ENCODE data around the gene TAF10. TPM values are rescaled to one million over a fixed set of nuclear protein-coding genes. Genes with fewer than 3 reads are reported as not detected.

TAF10 gene
- 129 TPM for polyA plus RNA-seq (ENCODE audit: insufficient read length)

DNA sequence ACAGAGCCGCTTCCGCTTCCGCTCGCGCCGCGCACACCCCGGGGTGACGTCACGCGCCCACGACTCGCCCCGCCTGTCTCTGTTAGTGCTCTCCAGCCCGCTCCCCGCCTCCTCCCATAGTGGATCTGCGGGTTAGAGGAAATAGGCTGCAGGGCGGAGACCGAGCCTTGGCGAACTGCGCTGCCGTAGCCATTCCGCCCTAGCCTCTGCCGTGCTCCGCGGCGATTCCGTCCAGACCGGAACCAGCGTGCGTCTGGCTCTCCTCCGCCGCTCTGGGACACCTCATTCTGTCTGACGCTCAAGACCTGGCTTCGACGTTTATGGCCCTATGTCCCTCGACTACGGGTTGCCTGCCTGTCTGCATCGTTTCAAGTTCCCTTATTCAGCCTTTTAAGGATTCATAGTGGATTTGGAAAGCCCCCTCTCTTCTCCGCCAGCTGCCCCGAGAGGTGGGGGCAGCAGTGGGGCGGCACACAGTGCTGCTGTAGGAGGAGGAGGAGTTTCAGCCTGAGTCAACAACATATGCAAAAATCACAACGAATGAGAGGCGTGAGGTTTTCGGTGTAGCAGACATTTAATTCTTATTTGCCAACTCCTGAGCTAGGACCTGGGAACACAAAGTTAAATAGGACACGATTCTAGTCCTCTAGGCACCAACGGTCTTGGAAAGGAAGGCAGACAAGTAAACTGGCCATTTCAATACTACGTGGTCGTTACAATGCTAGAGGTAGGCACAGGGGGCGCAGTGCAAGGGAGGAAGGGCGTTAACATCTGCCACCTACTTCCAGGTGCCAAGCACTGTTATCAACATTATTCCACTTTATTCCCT lies at the start of gene TAF10:
TSS of gene TAF10 (minus strand) at position 4 of the 829 bp plus-strand sequence. CDS start 27 bp downstream, outside the sequence.
- peak; percentile 95 for DNase-seq

DNA sequence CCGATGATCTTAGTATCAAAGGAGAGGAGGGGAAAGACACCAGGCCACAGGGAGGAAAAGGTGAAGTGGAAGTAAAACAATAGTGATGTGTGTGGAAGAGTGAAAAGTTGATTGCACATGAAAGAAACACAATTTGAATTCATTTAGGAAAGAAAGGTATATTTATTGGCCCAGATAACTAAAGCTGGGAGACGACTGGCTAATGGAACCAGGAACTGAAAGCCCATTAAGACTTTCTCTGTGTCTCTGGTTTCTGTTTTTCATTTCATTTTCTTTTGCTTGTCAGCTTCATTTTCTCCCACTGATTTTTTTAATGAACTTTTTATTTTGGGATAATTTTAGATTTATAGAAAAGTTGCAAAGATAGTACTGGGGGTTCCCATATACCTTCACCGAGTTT lies 48.7 kb upstream of the TAF10 start:
- DNase-seq = no peak

DNA sequence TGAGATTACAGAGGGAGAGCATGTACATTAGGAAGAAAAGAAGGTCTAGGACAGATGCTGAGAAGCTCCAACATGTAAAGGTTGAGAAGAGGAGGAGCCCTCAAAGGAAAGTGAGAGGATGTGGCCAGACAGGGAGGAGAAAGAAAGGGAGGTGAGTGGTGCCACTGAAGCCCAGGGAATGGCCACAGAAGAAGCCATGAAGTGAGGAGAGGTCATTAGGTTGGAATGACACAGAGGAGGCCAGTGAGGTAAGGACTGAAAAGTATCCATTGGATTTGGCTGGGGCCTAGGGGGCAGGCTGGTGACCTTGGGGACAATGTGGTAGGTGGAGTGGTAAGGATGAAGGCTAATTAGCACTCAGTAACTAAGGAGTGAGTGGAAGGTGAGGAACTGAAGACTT lies 46.6 kb upstream of the TAF10 start:
- DNase-seq = no peak

DNA sequence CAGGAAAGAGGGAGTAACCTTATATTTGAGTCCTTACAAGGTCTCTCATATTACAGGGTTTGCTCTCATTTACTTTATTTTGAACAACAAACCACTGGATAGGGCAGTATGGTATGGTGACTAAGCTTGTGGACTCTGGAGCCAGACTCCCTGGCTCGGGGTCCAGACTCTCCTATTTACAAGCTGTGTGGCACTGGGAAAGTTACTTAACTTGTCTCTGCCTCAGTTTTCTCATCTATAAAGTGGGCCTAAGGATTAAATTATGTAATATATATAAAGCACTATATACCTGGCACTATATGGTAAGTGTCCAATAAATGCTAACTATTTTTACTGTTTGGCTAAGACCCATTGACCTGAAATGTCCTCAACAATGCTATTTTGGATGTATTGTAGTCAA lies 45.3 kb upstream of the TAF10 start:
- DNase-seq = no peak

DNA sequence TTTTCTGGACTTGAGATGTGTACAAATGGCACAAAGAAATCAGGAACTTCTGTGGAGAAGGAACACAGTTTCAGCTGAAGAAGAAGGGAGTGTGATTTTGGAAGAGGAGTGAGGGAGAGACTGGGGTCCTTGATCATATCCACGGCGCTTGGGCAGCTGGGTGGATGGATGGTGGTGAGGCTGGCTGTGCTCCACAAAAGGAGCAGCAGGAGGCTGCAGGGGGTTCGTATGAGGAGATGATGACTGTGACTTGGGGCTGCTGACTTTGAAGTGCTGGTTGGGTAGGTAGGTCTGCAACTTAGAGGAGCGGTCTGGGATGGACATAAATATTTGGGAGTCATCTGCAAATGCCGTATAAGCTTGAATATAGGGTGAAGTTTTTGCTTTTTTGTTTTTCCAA lies 44.9 kb upstream of the TAF10 start:
- DNase-seq = no peak

DNA sequence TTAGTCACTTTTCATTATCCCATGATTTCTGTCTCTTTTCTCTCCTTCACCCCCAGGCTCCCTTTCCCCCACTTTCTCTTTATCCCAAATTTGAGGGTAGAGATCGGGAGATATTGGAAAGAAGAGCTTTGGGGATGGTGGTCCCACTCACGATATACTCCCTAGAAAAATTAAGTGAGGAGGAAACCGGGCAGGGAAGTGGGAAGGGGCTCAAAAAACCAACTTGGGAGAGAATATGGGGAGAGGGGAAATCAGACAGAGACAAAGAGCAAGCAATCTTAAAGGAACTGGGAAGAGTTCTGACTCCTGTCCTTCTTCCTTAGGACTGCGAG lies 44.5 kb upstream of the TAF10 start:
- no peak for DNase-seq

DNA sequence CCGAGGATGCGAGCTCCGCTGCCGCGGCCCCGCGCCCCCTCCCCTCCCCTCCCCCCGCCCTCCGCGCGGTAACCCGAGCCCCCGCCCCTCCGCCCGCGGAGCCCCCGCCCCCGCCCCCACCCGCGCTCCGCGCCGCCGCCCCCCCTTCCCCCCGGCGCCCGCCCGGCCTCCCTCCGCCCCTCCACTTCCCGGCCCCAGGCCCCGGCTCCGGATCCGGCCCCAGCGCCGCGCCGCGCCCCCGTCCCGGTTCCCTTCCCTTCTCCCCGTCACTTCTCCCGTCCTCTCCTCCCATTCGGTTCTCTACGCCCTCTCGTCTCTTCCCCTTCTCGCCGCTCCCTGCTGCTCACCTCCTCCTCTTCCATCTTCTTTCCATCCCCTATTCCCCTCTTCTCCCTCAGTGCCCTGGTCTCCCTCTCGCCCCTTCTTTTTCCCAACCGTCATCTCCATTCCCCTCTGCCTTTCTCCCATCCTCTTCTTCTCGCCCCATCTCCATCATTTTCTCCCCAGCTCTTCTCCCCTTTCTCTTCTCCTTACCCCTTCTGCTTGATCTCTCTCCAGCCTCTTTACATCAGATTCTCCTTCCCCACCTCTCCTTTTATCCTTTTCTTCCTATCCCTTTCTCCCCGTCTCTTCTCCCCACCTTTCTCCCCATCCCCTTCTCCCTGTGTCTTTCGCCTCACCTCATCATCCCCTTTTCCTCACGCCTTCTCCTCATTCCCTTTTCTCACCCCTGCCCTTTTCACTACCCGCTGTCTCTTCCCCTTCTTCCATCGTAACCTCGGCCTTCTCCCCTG lies 44.0 kb upstream of the TAF10 start, which contains the start of gene DCHS1:
TSS of gene DCHS1 (minus strand) at position 20 of the 794 bp plus-strand sequence. CDS start 14,196 bp downstream, outside the sequence.
- peak; percentile 74 for DNase-seq

DNA sequence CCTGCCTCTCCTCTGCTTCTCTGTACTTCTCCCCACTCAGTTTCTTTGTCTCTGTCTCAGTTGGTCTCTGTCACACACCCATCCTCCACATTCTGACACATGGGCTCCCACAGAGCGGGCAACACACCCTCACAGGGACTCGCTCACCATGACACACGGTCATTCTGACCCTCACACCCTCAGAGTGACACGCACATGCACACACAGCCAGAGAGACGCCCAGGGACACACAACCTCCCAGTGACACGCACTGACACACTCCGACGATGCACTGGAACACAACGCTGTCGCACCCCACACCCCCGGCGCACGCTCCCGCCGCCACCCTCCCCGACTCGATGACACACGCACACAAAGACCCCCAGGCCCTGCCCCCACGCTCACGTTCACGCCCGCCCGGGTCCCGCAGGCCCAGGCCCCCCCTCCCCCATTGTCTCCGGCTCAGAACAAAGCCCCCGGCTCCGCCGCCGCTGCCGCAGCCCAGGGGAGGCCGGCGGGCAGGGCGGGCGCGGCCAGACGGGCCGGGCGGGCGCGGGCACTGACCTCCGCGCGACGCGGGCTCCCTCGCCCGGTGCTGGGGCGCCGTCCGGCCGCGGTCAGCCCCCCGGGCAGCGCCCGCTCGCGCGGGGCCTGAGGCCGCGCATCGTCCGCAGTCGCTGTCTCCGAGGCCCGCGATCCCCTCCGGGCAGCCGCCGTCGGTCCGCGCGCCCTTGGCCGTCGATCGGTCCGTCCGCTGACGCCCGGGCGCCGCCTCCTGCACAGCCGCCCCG lies 43.2 kb upstream of the TAF10 start:
- peak; percentile 59 for DNase-seq

DNA sequence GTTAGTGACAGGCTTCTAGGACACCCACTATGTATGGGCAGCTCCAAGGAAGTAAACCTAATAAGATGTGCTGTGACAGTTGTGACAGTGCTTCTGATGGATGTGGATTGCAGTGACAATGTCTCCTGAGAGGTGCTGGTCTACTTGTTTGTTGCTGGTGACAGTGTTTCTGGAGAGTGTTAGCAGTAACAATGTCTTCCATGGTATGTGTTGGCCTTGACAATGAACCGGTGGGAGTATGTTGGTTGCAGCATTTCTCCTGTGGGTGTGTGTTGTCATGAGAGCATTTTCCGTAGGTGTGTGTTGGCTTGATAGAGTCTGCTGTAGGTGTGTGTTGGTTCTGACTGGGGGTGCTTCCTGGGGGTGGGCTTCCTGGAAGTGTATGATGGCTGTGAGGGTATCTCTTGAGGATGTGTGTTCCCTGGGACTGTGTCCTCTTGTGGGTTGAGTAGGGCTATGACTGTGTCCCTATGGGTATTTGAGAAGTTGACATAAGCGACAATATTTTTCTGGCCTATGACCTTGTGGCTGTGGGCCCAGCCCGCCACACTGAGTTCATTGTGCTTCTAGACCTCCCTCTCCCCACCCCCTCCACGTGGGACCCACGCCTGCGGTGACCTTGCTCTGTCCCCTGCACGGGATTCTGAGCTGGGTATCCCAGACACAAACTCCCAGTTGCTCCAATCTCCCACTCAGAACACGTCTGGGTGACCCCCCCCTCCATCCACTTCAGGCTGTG lies 42.4 kb upstream of the TAF10 start:
- no peak for DNase-seq

DNA sequence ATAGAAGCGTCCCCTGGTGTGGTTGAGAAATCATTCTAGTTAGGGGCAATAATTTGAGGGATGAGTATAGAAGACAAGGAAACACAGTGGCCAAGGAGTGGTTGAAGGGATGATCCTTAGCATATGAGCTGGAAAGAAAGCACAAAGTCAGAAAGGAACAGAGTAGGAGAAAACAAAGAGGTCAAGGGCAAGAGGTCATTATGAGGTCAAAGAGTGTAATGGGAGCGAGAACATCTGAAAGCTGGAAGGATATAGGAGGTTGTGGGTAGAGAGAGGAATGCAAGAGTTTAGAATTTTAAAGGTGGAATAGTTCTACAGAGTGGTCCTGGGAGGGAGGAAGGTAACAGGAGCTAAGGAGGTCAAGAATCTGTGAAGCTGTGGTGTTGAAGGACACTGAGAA lies 41.6 kb upstream of the TAF10 start:
- no peak for DNase-seq

GRCh38 chr11:6653097-6653496 lies 41.1 kb upstream of the TAF10 start:
- no peak for DNase-seq

DNA sequence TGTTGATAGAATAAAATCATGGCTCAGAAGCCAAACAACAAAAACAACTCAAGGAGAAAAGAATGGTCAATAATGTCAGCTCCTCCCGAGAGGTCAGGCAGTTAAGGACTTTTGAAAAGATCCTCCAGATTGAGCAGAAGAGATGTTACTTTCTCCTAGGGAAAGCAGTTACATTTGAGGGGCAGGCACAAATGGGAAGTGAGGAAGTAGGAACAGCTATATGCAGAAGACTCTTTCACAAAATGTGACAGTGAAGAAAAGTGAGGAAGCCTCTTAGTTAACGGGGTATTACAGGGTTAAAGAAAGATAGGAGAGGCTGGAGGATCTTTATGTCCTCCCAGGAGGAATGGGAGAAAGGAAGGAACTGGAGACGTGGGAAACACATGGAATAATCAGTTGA lies 40.2 kb upstream of the TAF10 start:
- no peak for DNase-seq

DNA sequence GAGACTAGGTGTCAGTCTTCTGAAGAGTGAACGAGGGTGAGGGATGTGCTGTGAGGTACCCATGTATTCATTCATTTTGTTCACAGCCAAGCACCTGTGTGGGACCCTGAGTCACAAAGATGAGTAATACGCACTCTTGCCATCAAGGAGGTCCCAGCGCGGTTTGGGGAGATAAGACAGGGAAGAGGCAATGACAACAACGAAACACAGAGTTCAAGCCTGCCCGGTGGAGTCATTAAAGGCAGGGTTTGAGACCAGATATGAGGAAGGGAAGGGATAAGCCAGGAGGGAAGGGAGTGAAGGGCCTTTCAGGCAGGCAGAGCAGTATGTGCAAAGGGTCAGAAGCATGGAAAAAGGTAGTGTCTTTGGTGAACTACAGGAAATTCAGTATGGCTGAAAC lies 39.0 kb upstream of the TAF10 start:
- DNase-seq = no peak

- DNase-seq = no peak
Measured at GRCh38 chr11:6650104-6650503, 38.1 kb upstream of the TAF10 start.

DNA sequence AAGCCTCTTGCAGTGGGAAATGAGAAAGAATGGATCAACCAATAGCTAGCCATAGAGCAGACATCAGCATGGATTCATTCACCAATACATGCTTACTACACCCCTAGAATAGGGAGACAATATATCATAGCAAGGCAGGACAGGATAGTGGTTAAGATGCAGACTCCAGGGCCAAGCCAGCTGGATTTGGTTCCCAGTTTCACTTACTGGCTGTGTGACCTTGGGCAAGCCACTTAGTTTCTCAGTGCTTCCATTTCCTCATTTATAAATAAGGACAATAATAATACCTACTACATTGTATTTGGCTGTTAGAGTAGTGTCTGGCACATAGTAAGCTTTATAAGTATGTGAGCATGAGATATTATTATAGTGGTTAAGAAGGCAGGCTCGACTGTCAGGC lies 36.5 kb upstream of the TAF10 start:
- no peak for DNase-seq

DNA sequence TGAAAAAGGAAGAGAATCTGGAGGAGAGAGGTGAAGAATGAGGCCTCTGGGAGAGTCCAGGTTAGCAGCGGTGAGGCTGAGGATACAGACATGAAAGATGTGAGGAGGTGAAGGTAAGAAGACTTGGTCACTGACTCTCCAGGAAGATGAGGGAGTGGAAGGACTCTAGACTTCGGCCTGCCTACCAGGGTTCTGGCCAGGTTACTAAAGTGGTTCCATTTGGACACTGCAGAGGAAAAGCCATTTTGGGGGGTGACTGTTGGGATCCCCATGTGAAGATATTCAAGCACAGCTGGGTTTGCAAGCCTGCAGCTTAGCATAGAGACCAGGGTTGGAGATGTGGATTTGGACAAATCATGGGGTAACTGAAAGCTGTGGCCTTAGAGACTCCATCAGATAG lies 35.8 kb upstream of the TAF10 start:
- DNase-seq = no peak

DNA sequence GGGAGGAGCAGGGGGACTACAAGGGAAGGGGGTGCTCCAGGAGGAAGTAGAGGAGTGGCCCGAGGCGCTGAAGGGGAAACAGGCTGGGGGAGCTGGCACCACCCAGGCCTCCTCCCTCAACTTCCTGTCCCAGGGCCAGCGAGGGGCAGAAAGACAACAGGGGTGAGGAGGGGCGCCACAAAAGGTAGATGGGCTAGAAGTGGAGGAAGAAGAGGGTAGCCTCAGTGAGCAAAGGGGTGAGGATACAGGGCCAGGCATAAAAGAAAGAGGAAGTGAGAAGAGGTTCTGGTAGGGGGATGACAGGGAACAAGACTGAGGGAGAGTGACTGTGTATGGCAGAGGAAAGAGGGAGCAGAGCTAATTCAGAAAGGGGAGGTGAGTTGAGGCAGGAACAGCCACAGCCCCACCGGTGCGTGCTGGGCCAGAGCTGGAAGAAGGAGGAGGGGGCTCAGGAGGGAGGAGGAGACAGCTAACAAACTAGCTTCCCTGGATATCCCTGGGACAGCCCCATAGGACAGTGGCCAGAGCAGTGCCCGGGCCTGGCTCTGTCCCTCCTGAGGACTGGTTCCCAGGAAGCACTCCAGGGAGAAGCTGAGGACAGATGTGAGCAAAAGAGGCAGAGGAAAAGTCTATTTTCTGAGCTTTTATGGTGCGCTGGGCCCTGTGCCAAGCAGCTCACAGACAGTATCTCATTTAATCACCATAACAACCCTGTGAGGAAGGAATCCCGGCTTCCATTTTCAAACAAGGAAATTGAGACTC lies 35.1 kb upstream of the TAF10 start:
- DNase-seq = peak; percentile 74

DNA sequence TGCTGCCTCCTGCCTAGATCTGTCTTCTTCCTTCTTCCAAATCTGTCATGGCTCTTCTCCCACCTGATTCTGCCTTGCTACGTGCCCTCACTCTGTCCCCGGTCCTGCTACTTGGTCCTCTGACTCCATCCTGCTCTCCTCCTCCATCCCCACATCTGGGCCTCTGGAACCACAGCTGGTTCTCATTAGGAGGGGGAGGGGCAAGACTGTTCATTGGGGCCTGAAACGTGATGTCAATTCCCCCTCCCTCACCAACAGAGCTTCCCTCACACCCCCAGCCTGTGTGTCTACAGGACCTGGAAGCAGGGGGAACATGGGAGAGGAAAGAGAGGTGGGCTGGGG lies 34.5 kb upstream of the TAF10 start:
- DNase-seq = peak; percentile 93

GRCh38 chr11:6646071-6646470 lies 34.1 kb upstream of the TAF10 start:
- peak; percentile 83 for DNase-seq

GRCh38 chr11:6642957-6643356 lies 30.9 kb upstream of the TAF10 start:
- no peak for DNase-seq

DNA sequence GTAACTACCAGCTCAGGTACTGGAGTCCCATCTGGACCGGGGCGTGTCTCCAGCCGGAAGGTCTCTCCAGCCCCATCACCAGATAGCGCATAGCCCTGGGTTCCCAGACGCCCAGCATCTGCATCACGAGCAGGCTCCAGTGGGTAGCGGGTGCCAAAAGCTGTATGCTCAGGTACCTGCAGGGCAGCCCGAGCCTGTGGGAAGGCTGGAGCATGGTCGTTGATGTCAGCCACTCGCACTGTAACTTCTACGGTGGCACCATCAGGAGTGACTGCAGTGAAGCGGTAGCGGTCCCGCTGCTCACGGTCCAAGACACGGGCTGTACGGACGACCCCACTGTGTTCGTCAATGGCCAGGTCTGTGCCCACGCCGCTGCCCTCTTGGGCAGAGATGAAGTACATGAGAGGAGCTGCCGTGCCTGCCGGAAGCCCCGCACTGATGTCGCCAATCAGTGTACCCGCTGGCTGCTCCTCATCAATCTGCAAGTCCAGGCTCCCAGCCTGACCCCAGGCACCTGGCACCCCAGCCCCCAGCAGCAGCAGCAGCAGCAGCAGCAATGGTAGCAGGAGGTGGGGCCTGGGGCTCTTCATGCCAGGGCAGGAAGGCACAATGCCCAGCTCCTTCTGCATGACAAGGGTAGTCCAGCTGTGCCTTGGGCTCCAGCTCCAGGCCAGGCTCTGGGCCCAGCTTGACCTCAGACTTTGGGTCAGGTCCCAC lies 29.1 kb upstream of the TAF10 start:
- no peak for DNase-seq
